DND-41 (cell line): ENCODE results near the gene FMN2.

Experiments
- EZH2 ChIP-seq: IDR thresholded peaks from 3 replicates; pipeline ENCODE4 v1.6.1; 2012; ENCODE audit warnings: borderline replicate concordance, low read depth, mild to moderate bottlenecking, moderate library complexity, low read length, inconsistent platforms; ENCODE audit not compliant: severe bottlenecking
- TF ChIP-seq, protein P1 (sequence below): IDR thresholded peaks from 2 replicates; pipeline ENCODE4 v1.5.1; 2012; ENCODE audit warnings: borderline replicate concordance, low read length, moderate library complexity, mild to moderate bottlenecking; ENCODE audit not compliant: poor library complexity, severe bottlenecking; ENCODE audit errors: extremely low read depth

DNA sequence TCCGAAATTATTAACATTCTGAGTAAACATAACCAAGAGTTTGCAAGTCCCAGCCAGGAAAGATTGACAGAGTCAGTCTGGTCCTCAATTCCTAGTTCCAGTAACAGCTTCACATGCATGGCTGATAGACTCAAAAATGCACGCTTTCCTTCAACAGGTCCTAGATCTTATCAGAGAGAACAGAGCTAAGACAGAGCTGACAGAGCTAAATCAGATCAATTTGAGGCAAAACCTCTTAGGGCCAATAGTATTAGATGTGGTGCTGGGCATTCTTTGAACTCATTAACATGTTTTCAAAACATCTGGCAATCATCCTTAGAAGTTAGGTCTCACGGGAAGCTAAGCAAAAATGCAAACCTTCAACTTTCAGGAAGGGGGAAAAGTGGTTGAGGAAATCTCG, 406.2 kb downstream of the FMN2 start:
- TF ChIP-seq, protein P1, sequence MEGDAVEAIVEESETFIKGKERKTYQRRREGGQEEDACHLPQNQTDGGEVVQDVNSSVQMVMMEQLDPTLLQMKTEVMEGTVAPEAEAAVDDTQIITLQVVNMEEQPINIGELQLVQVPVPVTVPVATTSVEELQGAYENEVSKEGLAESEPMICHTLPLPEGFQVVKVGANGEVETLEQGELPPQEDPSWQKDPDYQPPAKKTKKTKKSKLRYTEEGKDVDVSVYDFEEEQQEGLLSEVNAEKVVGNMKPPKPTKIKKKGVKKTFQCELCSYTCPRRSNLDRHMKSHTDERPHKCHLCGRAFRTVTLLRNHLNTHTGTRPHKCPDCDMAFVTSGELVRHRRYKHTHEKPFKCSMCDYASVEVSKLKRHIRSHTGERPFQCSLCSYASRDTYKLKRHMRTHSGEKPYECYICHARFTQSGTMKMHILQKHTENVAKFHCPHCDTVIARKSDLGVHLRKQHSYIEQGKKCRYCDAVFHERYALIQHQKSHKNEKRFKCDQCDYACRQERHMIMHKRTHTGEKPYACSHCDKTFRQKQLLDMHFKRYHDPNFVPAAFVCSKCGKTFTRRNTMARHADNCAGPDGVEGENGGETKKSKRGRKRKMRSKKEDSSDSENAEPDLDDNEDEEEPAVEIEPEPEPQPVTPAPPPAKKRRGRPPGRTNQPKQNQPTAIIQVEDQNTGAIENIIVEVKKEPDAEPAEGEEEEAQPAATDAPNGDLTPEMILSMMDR: no peak
- TF ChIP-seq EZH2: no peak
